GF-D8 (cell line): ENCODE results near the gene TOGARAM2.
"Not testable (repeated sequence)": the region's sequence is repeated elsewhere in the genome, so short reads cannot be mapped to it uniquely, and the experiment has no call there.

Source experiments
- DNase-seq: peaks from one replicate; lab custom pipeline; 2025; lab: John Stamatoyannopoulos, UW

TOGARAM2 gene

GRCh38 chr2:28977176-28977875 is 3.8 kb upstream of the TOGARAM2 start:
- DNase-seq: no peak

- not testable (repeated sequence) for DNase-seq
These were observed 3.1 kb upstream of the TOGARAM2 start for GRCh38 chr2:28978001-28978400.

DNA sequence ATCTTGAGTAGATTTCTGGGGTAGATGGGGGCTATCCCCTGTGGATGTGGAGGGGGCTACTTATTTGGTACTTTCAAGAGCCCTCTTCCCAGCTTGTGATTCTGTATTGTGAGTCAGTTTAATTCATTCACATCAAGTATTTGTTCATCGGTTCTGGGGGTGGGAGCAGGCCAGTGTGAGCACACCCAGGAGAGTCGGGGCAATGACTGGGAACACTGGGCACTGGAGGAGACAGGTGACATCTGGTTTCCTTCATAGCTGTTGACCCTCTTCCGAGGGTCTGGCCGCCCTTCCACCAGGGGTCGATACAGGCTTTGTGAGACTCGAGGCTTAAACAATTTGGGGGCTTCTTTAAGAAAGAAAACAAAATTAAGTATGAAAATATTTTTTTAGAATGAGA is 2.5 kb upstream of the TOGARAM2 start:
- DNase-seq: no peak

DNA sequence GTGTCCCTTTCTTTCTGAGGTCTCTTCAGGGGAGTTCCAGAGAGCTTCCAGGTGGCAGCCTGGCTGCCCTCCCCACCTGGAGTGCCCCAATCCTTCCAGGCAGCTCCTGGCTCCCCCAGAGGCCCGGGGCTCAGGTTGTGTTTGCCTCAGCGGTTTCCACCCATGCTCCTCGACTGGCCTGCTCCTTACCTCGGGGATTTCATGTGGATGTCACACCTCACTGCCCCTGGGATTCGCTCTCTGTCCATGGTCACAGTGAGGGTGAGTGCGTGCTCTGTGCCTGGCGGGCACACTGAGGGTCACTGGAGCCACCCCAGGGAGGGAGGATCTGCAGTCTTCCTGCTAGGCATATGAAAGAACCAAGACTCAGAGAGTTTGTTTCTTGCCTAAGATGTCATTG is 2.1 kb upstream of the TOGARAM2 start:
- no peak for DNase-seq

- no peak for DNase-seq
These were observed 1.3 kb upstream of the TOGARAM2 start for GRCh38 chr2:28979576-28980366.

GRCh38 chr2:28980368-28981015 is 606 bp upstream of the TOGARAM2 start:
- no peak for DNase-seq

DNA sequence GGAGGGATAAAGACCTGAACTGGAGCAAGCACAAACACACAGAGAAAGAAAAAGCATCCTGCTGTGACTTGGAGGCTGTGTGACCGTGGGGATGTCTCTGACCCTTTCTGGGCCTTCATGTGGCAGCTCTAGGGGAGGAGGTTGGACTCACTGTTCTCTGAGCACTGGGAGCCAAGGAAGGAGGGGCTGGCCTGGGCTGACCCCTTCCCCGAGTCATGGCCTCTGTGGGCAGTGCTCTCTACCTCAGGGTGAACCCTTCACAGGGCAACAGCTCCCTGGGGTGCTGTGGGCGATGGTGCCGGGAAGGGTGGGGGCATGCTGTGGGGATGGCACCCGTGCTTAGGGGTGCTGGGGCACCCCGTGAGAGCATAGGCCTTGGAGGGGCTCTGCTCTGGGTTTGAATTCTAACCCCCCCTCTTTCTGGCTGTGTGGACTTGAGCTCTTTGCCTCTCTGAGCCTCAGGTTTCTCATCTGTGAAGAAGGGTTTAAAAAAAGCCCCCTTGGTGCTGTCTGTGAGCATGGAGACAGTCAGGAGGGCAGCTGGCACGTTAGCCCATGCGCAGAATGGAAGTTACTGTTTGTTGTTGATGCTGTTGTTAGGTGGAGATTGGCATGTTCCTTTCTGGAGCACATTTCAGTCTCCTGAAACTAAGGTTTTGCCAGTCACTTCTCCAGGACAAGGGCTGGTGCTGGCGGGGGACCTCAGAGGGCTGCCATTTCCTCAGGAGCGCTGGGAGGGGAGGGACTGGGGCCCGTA is 700 bp downstream of the TOGARAM2 start:
- no peak for DNase-seq

DNA sequence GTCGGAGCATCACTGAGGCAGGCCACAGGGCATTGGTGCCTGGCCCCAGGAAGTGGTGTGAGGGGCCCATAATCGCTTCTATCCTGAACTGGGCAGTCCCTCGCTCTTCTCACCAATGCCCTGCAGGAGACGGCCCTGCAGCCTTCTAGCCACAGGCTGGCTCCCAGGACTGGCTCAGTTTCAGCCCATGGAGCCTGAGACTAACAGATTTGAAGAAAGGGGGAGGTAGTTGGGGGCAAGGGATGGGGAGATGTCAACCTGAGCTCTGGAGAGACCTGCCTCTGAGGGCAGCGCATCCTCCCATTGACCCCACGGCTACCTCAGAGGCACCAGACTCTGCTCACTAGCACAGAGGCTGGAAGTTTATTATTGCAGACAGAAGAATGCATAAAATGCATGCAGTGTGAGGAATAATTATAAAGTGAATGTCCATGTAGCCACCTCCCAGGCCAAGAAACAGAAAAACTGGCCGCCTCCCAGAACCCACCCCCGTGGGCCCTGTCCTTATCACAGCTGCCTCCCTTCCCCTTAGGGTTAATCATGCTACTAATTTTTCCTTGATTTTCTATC is 1.4 kb downstream of the TOGARAM2 start:
- no peak for DNase-seq

DNA sequence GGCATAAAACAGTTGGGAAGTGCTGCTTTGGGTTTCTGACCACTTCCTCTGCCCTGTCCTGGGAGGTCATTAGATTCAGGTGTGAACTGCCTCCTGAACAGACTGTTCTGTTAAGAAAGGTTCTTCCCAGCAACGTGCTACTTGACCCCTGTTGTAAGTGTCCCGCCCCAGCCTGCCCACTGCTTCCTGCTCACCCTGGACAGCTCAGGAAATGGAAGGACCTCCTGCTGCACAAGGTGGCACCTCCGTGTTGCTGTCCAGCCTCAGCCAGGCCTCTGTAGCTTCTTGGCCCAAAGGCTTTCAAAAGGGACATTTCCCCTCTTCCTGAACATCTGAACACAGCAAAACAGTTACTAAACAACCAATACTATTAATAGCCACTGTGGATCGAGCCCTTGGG is 5.3 kb downstream of the TOGARAM2 start:
- DNase-seq: no peak

- no peak for DNase-seq
These were observed 8.9 kb downstream of the TOGARAM2 start for GRCh38 chr2:28989973-28990372.

DNA sequence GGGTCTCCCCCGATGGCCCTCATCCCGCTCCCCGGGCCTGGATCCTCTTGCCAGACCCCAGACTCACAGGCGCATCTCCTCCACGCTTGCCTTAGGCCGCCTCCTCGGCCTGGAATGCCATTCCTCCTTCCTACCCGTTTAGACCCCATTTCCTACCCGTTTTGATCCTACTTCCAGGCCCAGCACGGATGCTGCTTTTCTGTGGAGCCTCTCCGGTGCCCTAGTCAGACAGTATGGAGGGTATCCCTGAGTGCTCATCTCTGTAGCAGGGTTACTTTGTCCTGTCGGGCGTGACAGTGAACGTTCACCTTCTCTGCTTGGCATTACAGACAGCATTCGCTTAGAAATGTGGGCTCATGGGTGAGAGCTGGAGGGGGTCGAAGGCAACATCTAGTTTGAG is 9.3 kb downstream of the TOGARAM2 start:
- no peak for DNase-seq

DNA sequence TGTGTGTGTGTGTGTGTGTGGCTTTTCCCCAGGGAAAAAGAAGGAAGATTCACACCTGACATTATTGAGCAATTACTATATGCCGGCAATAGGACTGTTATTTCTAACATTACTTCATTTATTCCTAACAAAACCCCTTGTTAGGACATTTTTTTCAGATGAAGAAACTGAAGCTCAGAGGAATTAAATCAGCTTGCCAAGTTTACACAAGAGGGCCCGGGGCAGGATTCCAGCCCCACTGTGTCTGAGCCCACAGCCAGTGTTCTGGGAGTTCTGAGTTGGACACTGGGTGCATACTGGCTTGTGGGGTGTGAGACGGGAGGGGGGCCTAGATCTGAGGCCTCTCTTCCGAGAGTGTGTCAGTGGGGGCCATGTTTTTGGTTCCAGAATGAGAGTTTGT is 9.9 kb downstream of the TOGARAM2 start:
- DNase-seq: no peak

GRCh38 chr2:28991460-28991859 is 10.4 kb downstream of the TOGARAM2 start:
- no peak for DNase-seq

DNA sequence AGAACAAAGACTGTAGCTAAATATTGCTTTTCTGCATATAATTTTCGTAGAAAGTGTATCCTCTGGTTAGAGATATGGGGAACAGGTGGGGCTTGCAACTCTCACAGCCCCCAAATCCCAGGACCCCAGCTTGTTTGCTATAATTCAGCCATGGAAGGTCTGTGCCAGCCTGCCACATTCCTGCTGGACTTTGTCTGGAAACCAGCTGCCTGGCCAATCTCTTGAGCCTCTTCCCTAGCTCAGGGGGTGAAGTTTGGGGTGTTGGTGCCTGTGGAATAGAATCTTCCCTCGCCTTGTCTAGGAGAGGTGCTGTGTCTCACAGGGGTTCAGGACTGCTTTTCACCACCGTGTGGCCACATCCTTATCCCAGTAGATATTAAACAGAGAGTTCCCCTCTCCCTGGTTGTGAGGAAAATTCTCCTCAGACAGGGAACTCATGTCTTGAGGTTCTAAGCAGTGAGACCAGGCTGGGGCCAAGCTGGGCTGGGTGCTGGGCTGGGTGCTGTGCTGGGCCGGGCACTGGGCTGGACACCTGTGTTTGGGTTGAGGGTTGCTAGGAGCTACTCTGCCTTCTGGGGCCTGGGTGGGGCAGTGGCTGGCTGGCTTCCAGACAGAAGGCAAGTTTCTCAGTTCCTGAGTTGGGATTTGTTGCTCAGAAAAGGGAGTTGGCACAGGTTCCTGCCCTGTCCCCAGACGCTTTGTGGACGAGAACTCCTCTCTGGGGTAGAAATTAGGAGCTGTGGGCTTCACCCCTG is 12.3 kb downstream of the TOGARAM2 start:
- DNase-seq: no peak

- no peak for DNase-seq
These were observed 13.0 kb downstream of the TOGARAM2 start for GRCh38 chr2:28994074-28994473.

- DNase-seq: no peak
These were observed 13.6 kb downstream of the TOGARAM2 start for GRCh38 chr2:28994679-28995078.

DNA sequence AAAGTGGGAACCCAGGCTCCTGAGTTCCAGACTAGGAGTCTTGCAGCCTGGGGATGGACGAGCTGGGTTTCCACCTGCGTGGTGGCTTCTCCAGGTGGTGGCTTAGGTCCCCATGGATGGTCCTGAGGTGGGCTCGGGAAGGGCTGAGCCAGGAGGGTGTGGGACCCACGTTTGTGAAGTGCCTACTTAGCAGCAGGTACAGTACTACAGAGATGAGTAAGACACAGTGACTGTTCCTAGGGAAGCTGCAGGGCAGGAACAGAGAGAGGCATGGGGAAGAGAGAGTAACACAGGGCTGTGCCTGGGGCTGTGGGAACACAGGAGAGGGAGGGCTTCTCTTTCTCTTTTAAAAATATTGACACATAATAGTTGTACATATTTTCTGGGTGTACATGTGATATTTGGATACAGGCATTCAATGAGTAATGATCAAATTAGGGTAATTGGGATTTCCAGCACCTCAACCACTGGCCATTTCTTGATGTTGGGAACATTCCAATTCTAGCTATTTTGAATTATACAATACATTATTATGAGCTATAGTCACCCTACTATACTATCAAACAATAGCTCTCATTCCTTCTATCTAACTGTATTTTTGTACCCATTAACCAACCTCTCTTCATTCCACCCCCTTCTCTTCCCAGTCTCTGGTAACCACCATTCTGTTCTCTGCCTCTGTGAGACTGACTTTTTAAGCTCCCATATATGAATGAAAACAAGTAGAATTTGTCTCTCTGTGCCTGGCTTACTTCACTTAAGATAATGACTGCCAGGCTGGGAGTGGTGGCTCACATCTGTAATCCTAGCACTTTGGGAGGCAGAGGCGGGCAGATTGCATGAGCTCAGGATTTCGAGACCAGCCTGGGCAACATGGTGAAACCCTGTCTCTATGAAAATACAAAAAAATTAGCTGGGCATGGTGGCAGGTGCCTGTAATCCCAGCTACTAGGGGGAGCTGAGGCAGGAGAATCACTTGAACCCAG is 15.0 kb downstream of the TOGARAM2 start:
- DNase-seq: no peak

DNA sequence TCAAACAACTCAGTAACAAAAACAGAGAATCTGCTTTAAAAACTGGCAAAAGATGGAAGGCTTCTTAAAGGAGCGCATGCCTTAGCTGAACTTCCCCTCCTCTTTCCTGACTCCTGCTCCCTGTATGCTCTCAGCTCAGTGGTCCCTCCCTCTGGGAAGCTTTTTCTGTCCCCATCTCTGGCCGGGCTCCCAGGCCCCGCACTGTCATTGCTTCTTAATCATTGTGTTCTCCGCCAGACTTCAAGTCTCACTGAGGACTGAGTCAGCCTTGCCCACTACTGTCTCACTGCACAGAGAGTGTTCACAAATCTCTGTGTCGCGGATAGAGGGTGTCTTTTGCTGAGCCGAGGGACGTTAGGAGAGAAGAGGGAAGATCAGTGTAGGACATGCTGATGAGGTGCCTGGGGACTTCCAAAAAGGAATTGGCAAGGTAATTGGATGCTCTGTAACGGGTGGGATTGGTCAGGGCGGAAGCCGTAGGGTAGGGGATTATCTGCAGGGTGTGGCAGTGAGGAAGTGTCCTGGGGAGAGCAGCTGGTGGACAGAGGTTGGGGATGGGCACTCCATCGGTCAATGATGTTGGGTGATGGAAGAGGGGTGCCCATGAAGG is 16.2 kb downstream of the TOGARAM2 start:
- no peak for DNase-seq
